NCI-H146 treated with DMSO at 0.1 percent for 48 hours (cell line): ENCODE measurements around the gene OR5V1.
"Not testable (repeated sequence)": the region's sequence is repeated elsewhere in the genome, so short reads cannot be mapped to it uniquely, and the experiment has no call there.

Source experiments
- DNase-seq: peaks from one replicate; lab custom pipeline; 2025; ENCODE audit not compliant: unreplicated experiment; lab: John Stamatoyannopoulos, UW

Gene OR5V1

GRCh38 chr6:29368765-29369164 lies at the start of gene OR5V1:
Gene OR5V1, minus strand, starts transcription at chr6:29368865. Its CDS starts 12,670 bp downstream, at chr6:29356195.
- DNase-seq, result no peak

- DNase-seq, result no peak
Observed at GRCh38 chr6:29414588-29414987, 45.9 kb upstream of the OR5V1 start, which contains the start of gene OR12D1. Gene OR12D1, plus strand, starts transcription at chr6:29414928.

- no peak for DNase-seq
Observed at GRCh38 chr6:29403801-29404200, 35.1 kb upstream of the OR5V1 start.

- no peak for DNase-seq
Observed at GRCh38 chr6:29399525-29399924, 30.9 kb upstream of the OR5V1 start.

- DNase-seq, result no peak
Observed at GRCh38 chr6:29395331-29395730, 26.7 kb upstream of the OR5V1 start, which contains the start of gene OR12D2. Gene OR12D2, plus strand, starts transcription at chr6:29395631. Its CDS starts 1,069 bp downstream, at chr6:29396700.

- no peak for DNase-seq
Observed at GRCh38 chr6:29388533-29388932, 19.9 kb upstream of the OR5V1 start.

DNA sequence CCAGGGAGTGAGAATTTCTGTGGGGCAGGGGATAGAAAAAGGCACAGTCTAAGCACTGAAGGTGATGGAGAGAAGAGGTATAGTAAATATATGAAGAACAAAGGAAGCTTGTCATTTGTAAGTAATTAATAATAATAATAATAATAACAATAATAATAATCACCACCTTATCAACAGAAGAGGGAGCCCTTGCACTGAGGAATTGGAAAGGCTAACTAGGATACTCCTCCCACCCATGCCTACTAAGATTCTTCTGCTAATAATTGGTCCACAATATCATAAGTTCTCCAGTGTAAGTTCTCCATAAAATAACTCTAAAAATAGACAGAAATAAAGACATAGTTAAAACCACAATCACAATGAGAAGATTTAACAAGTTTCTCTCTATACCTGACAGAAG lies 7.3 kb upstream of the OR5V1 start:
- no peak for DNase-seq

- DNase-seq, result no peak
Observed at GRCh38 chr6:29375191-29375590, 6.5 kb upstream of the OR5V1 start, which contains the start of gene OR12D3. Gene OR12D3, minus strand, starts transcription at chr6:29375291. Its CDS starts 4 bp downstream, at chr6:29375287.

DNA sequence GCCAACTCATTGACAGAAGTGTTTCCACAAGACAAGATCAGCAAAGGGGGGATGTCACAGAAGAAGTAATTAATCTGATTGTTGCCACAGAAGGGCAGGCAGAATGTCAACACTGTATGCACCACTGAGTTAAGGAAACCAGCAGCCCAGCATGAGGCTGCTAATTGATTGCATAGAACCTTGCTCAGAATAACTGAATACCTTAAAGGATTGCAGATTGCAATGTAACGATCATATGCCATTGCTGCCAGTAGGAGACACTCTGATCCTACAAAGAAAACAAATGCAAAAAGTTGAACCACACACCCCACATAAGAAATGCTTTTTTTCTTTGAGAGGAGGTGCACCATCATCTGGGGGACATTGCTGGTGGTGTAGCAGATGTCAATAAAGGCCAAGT lies 13.1 kb downstream of the OR5V1 start:
- no peak for DNase-seq

DNA sequence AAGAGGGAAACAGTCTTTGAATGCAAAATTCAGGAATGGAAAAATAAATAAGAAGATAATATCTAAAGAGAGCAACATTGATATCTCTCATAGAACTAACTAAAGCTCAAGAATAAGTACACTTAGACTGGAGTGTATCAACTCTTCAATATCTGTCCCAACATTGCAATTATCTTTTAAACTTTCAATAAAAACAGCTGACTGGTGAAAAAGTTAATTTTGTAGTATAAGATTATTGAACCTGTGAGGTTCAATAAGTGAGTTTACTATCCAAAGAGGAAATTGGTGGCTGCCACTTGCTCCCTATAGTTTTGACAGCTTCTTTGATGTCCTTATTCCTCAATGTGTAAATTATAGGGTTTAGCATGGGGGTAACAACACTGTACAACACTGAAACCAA lies 13.7 kb downstream of the OR5V1 start:
- no peak for DNase-seq

GRCh38 chr6:29349348-29349747 lies 19.3 kb downstream of the OR5V1 start:
- DNase-seq, result not testable (repeated sequence)

- DNase-seq, result no peak
Observed at GRCh38 chr6:29345380-29345779, 23.3 kb downstream of the OR5V1 start.

DNA sequence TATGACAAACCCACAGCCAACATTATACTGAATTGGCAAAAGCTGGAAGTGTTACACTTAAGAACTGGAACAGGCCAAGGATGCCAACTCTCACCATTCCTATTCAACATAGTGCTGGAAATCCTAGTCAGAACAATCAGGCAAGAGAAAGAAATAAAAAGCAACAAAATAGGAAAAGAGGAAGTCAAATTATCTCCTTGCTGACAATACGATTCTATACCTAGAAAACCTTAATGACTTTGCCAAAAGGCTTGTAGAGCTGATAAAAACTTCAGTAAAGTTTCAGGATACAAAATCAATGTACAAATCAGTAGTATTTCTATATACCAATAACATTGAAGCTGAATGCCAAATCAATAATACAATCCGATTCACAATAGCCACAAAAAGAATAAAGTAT lies 32.4 kb downstream of the OR5V1 start:
- DNase-seq, result no peak

GRCh38 chr6:29332676-29333075 lies 36.0 kb downstream of the OR5V1 start:
- DNase-seq, result no peak

DNA sequence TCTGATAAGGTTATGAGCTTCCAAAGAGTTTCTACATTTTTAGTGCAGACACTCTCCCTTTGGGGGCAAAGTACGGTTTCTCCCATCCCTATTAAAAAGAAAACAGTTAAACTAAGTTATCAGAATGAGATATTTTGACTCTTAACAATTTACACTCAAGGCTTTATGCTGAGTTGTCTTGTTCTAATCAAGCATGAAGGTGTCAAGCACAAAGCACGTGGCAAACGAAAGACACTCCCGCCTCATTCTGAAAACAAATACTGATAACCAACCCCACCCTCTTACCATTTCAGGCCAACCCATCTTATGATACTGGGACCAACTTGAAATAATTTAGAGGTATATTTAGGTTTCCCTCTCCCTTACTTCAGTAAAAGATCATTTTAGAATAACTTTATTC lies 42.9 kb downstream of the OR5V1 start:
- DNase-seq, result no peak

- DNase-seq, result not testable (repeated sequence)
Observed at GRCh38 chr6:29323332-29323731, 45.3 kb downstream of the OR5V1 start.

DNA sequence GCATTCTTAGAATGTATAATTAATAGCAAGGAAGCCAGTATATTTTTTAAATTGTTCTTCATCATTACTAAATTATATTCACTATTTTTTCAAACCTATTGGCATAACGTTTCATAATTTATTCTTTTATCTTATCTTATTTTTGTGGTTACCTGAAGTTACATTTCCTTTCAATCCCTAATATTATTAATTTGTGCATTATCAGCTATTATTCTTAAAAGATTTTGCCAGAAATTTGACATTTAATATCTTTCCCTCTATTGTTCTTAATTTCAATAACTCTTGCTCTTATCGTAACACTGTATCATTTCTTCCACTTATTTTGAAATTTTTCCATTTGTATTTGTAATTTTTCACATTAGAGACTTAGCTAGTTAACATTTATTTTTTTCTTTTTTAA lies 48.7 kb downstream of the OR5V1 start:
- DNase-seq, result no peak
